Peyer's patch (tissue), 4 donors: ENCODE results near the gene RAPGEF1. TPM values are rescaled to one million over a fixed set of nuclear protein-coding genes. Genes with fewer than 3 reads are reported as not detected.

Source experiments
- DNase-seq, 3 donors: peaks; one replicate each; pipeline ENCODE4 v3.0.0-alpha.2; 2017 to 2019
- H3K27ac ChIP-seq, 4 donors: fragments of 200-600 bp; sonication (generic); one replicate each; pipeline ENCODE4 v1.5.1; 2016 to 2019
- H3K27me3 ChIP-seq, 2 donors: fragments of 200-600 bp; sonication (generic); one replicate each; pipeline ENCODE4 v1.5.1; 2019
- H3K36me3 ChIP-seq, 3 donors: fragments of 200-600 bp; sonication (generic); one replicate each; pipeline ENCODE4 v1.5.1; 2016 to 2019
- H3K4me1 ChIP-seq, 4 donors: fragments of 200-600 bp; sonication (generic); one replicate each; pipeline ENCODE4 v1.5.1; 2016 to 2019
- H3K4me3 ChIP-seq, 4 donors: fragments of 200-600 bp; sonication (generic); 1 replicate in 3 of 4; 2 replicates in 1 of 4; pipeline ENCODE4 v1.5.1; 2016 to 2019; ENCODE audit warnings: mild to moderate bottlenecking in 1 of 4
- H3K9me3 ChIP-seq, 4 donors: fragments of 200-600 bp; sonication (generic); one replicate each; pipeline ENCODE4 v1.5.1; 2016 to 2019; ENCODE audit warnings: mild to moderate bottlenecking in 1 of 4
- CTCF ChIP-seq, 6 experiments: fragments of 450-650 bp in 4 of 6; fragments of 200-600 bp in 2 of 6; sonication (generic) in 1 of 6; IDR thresholded peaks; one replicate each; pipeline ENCODE4 v1.5.1; 2017 to 2019; ENCODE audit warnings: antibody characterized with exemption in 6 of 6, mild to moderate bottlenecking in 3 of 6, moderate library complexity in 1 of 6
- POLR2A ChIP-seq, 2 donors: fragments of 450-650 bp; IDR thresholded peaks; one replicate each; pipeline ENCODE4 v1.5.1; 2017; ENCODE audit warnings: antibody characterized with exemption in 2 of 2, mild to moderate bottlenecking in 2 of 2, moderate library complexity in 2 of 2
- total RNA-seq, 4 donors: library from RNA; depleted of rRNA; stranded (reverse); fragments of >200 nt; gene quantifications; one replicate each; pipeline ENCODE4 v1.1.0, GENCODE V29; 2016

RAPGEF1 gene
- total RNA-seq, 4 donors from 2014 or later = 51.7 to 182 (median 70.7) TPM

- H3K27me3 ChIP-seq = no peaks in the 10 kb centered on the region
- peaks cover 5 to 41% (median 28%) of the 10 kb centered on the region in 4 donors for H3K4me1 ChIP-seq
- no peaks in the 10 kb centered on the region for H3K36me3 ChIP-seq
- H3K9me3 ChIP-seq = no peaks in the 10 kb centered on the region
- peak overlapping the region; percentile 80 to 88 (median 85) for H3K27ac ChIP-seq
- peak overlapping the region; percentile 8 to 36 (median 20) for H3K4me3 ChIP-seq
- TF ChIP-seq POLR2A (IDR thresholded peaks at IDR 0.05) = no peak
- no peak for TF ChIP-seq CTCF (IDR thresholded peaks at IDR 0.05)
- no peak for DNase-seq
Measured at GRCh38 chr9:131675437-131676022, 64.3 kb downstream of the RAPGEF1 start.

GRCh38 chr9:131674425-131675421, 65.2 kb downstream of the RAPGEF1 start:
- H3K4me3 ChIP-seq = peak overlapping the region; percentile 8 to 36 (median 20)
- peaks cover 5 to 48% (median 32%) of the 10 kb centered on the region in 4 donors for H3K4me1 ChIP-seq
- TF ChIP-seq CTCF (IDR thresholded peaks at IDR 0.05) = no peak
- TF ChIP-seq POLR2A (IDR thresholded peaks at IDR 0.05) = no peak
- H3K9me3 ChIP-seq = no peaks in the 10 kb centered on the region
- DNase-seq = peak in 1 of 3 donors; percentile 63
- peak overlapping the region; percentile 80 to 88 (median 85) for H3K27ac ChIP-seq
- no peaks in the 10 kb centered on the region for H3K36me3 ChIP-seq
- no peaks in the 10 kb centered on the region for H3K27me3 ChIP-seq

GRCh38 chr9:131673531-131673930, 66.3 kb downstream of the RAPGEF1 start:
- TF ChIP-seq POLR2A (IDR thresholded peaks at IDR 0.05) = no peak
- no peak for TF ChIP-seq CTCF (IDR thresholded peaks at IDR 0.05)
- Histone ChIP-seq H3K4me3 (peak overlapping the region in 1 of 4 donors; percentile 36), H3K27ac (peak overlapping the region in 3 of 4 donors; percentile 80 to 88 (median 86)), H3K9me3 (no peaks in the 10 kb centered on the region), H3K4me1 (peaks cover 5 to 50% (median 34%) of the 10 kb centered on the region in 4 donors), H3K36me3 (no peaks in the 10 kb centered on the region), H3K27me3 (no peaks in the 10 kb centered on the region)
- DNase-seq = no peak

GRCh38 chr9:131673068-131673467, 66.8 kb downstream of the RAPGEF1 start:
- H3K9me3 ChIP-seq = no peaks in the 10 kb centered on the region
- TF ChIP-seq POLR2A (IDR thresholded peaks at IDR 0.05) = no peak
- no peak for TF ChIP-seq CTCF (IDR thresholded peaks at IDR 0.05)
- peak overlapping the region in 1 of 4 donors; percentile 36 for H3K4me3 ChIP-seq
- peak overlapping the region; percentile 5 to 88 (median 83) for H3K27ac ChIP-seq
- no peaks in the 10 kb centered on the region for H3K27me3 ChIP-seq
- H3K4me1 ChIP-seq = peaks cover 5 to 52% (median 32%) of the 10 kb centered on the region in 4 donors
- H3K36me3 ChIP-seq = no peaks in the 10 kb centered on the region
- DNase-seq = no peak

GRCh38 chr9:131672451-131672850, 67.4 kb downstream of the RAPGEF1 start:
- no peak overlapping the region for H3K4me3 ChIP-seq
- H3K27ac ChIP-seq = peak overlapping the region; percentile 5 to 88 (median 83)
- TF ChIP-seq POLR2A (IDR thresholded peaks at IDR 0.05) (no peak), CTCF (IDR thresholded peaks at IDR 0.05) (no peak)
- H3K4me1 ChIP-seq = peaks cover 5 to 52% (median 32%) of the 10 kb centered on the region in 4 donors
- no peak for DNase-seq
- H3K36me3 ChIP-seq = no peaks in the 10 kb centered on the region
- no peaks in the 10 kb centered on the region for H3K27me3 ChIP-seq
- H3K9me3 ChIP-seq = no peaks in the 10 kb centered on the region
